ENCODE results near the gene CECR2.

CECR2 gene

DNA sequence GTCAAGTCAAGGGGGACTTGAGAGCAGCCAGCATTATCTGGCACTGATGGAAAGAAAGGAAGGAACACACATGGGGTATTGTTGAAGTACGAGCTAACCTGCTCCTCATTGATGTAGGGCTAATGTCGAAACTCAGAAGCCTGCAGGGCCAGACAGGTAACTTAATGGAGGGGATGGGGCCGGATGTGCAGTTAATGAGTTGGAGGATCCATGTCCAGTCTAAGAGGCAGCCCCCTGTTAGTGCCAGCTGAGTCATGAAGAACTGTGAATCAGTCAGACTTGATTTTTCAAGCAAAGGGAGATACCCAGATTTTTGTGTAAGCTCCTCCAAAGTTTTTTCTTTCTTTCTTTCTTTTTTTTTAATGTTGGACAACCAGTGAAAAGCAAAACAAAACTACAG, 65.6 kb downstream of the CECR2 start:
- TF ChIP-seq POLR2AphosphoS5 (IDR thresholded peaks at IDR 0.05; ENCODE audit: low read depth, low read length): no peak
- TF ChIP-seq FOXP2 (optimal IDR thresholded peaks at IDR 0.05; ENCODE audit: borderline replicate concordance, extremely low read depth, extremely low read length, insufficient read depth): no peak
- TF ChIP-seq SIN3A (IDR thresholded peaks at IDR 0.05; ENCODE audit: borderline replicate concordance, insufficient read depth, low read length): no peak
- TF ChIP-seq, protein P1, sequence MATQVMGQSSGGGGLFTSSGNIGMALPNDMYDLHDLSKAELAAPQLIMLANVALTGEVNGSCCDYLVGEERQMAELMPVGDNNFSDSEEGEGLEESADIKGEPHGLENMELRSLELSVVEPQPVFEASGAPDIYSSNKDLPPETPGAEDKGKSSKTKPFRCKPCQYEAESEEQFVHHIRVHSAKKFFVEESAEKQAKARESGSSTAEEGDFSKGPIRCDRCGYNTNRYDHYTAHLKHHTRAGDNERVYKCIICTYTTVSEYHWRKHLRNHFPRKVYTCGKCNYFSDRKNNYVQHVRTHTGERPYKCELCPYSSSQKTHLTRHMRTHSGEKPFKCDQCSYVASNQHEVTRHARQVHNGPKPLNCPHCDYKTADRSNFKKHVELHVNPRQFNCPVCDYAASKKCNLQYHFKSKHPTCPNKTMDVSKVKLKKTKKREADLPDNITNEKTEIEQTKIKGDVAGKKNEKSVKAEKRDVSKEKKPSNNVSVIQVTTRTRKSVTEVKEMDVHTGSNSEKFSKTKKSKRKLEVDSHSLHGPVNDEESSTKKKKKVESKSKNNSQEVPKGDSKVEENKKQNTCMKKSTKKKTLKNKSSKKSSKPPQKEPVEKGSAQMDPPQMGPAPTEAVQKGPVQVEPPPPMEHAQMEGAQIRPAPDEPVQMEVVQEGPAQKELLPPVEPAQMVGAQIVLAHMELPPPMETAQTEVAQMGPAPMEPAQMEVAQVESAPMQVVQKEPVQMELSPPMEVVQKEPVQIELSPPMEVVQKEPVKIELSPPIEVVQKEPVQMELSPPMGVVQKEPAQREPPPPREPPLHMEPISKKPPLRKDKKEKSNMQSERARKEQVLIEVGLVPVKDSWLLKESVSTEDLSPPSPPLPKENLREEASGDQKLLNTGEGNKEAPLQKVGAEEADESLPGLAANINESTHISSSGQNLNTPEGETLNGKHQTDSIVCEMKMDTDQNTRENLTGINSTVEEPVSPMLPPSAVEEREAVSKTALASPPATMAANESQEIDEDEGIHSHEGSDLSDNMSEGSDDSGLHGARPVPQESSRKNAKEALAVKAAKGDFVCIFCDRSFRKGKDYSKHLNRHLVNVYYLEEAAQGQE (IDR thresholded peaks at IDR 0.05; ENCODE audit: insufficient read depth in 1 of 2, low read depth in 2 of 2, low read length in 2 of 2): no peak

GRCh38 chr22:17435375-17435774, 66.1 kb downstream of the CECR2 start:
- no peak for TF ChIP-seq SIN3A (IDR thresholded peaks at IDR 0.05; ENCODE audit: borderline replicate concordance, insufficient read depth, low read length)
- no peak for TF ChIP-seq FOXP2 (optimal IDR thresholded peaks at IDR 0.05; ENCODE audit: borderline replicate concordance, extremely low read depth, extremely low read length, insufficient read depth)
- TF ChIP-seq TAF1 (IDR thresholded peaks at IDR 0.05; ENCODE audit: borderline replicate concordance, insufficient read depth, low read length): no peak
- TF ChIP-seq, protein P1 (IDR thresholded peaks at IDR 0.05; ENCODE audit: insufficient read depth in 1 of 2, low read depth in 2 of 2, low read length in 2 of 2): no peak
- TF ChIP-seq POLR2AphosphoS5 (IDR thresholded peaks at IDR 0.05; ENCODE audit: low read depth, low read length): no peak

DNA sequence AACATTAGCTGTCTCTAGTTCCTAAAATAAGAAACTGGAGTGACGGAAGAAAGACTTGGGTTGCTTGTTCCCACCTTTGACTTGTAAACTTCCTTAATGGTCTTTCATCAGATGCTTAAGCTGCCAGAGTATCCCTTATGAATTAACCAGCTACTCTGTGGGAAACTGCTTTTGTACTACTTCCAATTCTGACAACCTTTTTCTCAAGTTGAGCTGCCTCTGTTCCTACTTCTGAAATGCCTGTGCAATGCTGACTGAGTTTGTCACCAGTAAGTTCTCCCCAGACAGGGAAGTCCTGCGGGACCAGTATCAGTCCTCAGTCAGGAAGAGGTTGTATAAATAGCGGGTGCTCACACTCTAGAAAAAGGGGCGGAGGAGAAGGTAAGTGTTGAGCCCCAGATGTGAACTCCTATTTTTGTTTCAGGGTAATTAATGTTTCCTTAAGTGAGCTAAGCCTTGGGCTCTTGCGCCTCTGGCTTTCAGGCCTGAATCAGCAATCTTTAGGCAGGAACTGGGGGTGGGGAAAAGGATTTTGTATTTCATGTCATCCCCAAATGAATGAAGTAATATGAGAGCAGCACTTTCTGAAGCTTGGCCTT, 67.2 kb downstream of the CECR2 start:
- TF ChIP-seq SIN3A (IDR thresholded peaks at IDR 0.05; ENCODE audit: borderline replicate concordance, insufficient read depth, low read length) (0 out of 2 replicates have a peak, but pooled peaks have one; percentile 6), FOXP2 (optimal IDR thresholded peaks at IDR 0.05; ENCODE audit: borderline replicate concordance, extremely low read depth, extremely low read length, insufficient read depth) (no peak)

DNA sequence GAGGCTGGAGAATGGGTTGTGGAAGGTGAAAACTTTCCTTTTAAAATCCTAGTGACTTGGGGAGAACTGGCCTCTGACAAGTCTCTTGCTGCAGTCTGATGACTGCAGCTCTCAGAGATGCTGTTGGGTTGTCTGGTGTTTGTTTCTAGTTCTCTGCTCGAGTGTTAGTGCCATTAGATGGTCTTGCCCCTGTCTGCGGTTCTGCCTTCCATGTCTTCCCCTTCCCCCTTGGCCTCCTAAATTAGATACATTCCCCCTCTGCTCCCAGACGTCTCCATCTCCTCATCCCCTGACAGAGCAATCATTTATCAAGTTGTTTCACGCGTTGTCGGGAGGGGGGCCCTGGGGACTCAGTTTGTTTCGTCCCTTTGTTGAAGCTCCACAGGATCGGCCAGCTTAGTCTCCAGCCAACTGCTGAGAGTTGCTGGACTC, 67.7 kb downstream of the CECR2 start:
- TF ChIP-seq, protein P1 (IDR thresholded peaks at IDR 0.05; ENCODE audit: insufficient read depth in 1 of 2, low read depth in 2 of 2, low read length in 2 of 2): no peak
- TF ChIP-seq SIN3A (IDR thresholded peaks at IDR 0.05; ENCODE audit: borderline replicate concordance, insufficient read depth, low read length): 0 out of 2 replicates have a peak, but pooled peaks have one; percentile 9

DNA sequence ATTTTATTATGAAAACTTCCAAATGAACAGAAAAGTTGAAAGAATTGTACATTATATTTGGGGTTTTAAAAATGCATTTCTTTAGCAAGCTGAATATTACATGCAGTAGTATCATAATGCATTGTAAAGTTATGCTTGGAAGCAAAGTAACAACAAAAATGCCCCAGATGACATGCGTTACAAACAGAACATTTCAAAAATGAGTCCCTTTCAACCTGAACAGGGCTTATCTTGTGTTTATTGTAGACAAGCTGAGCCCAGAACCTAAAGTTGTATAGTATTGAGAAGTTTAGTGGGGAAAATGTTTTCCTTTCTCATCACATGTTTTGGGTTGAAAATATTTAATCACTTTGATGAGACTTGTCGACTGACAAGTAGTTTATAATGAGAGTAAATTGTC, 68.8 kb downstream of the CECR2 start:
- TF ChIP-seq POLR2AphosphoS5 (IDR thresholded peaks at IDR 0.05; ENCODE audit: low read depth, low read length) (no peak), SIN3A (IDR thresholded peaks at IDR 0.05; ENCODE audit: borderline replicate concordance, insufficient read depth, low read length) (no peak), FOXP2 (optimal IDR thresholded peaks at IDR 0.05; ENCODE audit: borderline replicate concordance, extremely low read depth, extremely low read length, insufficient read depth) (no peak), TAF1 (IDR thresholded peaks at IDR 0.05; ENCODE audit: borderline replicate concordance, insufficient read depth, low read length) (no peak)
- TF ChIP-seq, protein P1 (IDR thresholded peaks at IDR 0.05; ENCODE audit: insufficient read depth in 1 of 2, low read depth in 2 of 2, low read length in 2 of 2): no peak

All from PFSK-1 (cell line).